Measurements from ENCODE around the gene CA9.

Gene CA9

GRCh38 chr9:35726931-35727330 is 53.2 kb downstream of the CA9 start:
- peak; percentile 30 for DNase-seq (ENCODE audit: low read depth)
- TF ChIP-seq, protein P1, sequence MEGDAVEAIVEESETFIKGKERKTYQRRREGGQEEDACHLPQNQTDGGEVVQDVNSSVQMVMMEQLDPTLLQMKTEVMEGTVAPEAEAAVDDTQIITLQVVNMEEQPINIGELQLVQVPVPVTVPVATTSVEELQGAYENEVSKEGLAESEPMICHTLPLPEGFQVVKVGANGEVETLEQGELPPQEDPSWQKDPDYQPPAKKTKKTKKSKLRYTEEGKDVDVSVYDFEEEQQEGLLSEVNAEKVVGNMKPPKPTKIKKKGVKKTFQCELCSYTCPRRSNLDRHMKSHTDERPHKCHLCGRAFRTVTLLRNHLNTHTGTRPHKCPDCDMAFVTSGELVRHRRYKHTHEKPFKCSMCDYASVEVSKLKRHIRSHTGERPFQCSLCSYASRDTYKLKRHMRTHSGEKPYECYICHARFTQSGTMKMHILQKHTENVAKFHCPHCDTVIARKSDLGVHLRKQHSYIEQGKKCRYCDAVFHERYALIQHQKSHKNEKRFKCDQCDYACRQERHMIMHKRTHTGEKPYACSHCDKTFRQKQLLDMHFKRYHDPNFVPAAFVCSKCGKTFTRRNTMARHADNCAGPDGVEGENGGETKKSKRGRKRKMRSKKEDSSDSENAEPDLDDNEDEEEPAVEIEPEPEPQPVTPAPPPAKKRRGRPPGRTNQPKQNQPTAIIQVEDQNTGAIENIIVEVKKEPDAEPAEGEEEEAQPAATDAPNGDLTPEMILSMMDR (conservative IDR thresholded peaks at IDR 0.05; ENCODE audit: control insufficient read depth, insufficient read depth, low read depth, low read length) = no peak
- peak overlapping the region; percentile 98 for H3K4me3 ChIP-seq (ENCODE audit: control insufficient read depth, low read depth, low read length)

DNA sequence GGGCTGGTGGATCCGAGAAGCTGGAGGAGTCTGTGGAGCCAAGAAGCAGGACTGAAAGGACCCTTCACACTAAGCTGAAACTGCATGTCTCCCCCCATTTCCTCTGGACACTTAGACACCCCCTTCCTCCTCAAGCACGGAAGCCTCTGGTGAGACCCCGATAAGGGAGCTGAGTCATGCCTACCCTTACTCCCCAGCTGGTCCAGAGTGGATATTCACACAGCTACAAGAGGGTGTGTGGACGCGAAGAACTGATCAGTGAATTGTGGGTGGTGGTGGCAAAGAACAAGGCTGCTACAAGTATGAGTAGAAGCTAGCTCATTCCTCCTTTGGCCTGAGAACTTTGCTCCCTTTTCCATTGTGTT is 53.9 kb downstream of the CA9 start:
- no peak for DNase-seq (ENCODE audit: low read depth)
- peak overlapping the region; percentile 98 for H3K4me3 ChIP-seq (ENCODE audit: control insufficient read depth, low read depth, low read length)
- TF ChIP-seq, protein P1 (conservative IDR thresholded peaks at IDR 0.05; ENCODE audit: control insufficient read depth, insufficient read depth, low read depth, low read length) = no peak

DNA sequence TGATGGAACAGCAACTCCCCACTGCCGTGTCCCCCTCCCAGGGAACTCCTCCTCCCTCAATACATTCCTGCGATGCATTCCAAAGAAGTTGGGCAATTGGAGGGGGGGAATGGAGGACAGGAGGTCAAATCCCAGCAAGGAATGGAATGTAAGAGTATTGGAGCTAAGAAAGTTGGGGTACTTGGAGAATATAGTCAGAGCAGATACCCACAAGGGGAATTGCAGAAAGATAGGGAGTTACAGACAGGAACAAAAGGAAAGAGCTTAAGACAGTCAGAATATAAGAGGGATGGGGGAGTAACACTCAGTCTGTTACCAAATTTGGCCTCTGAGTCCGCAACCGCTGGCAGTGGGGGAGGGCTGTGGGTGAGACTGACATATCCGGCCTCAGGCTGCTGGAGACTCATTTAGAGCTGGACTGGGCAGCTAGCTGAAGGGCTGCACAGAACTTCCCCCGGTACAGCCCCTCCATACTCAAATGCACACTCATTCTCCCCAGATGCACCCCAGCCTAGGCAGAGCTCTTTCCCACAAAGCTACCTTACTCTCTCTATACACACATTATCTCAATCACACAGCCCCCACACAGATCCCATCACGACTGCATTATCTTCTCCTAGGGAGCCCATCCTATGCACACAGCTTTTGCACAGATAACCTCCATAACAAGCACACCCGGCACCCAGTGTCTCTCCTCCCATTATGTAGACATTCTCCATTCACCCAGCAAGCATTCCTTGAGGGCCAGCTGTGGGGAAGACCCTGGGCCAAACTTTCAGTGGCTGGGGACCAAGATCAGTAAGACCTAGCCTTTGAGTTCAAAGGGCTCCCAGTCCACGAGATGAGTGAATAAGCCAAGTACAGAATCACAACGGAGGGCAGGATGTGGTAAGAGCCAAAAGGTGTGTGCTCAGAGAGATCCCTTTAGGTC is 54.6 kb downstream of the CA9 start:
- TF ChIP-seq, protein P1 (conservative IDR thresholded peaks at IDR 0.05; ENCODE audit: control insufficient read depth, insufficient read depth, low read depth, low read length) = no peak
- H3K4me3 ChIP-seq (ENCODE audit: control insufficient read depth, low read depth, low read length) = peak overlapping the region; percentile 98
- DNase-seq (ENCODE audit: low read depth) = peak; percentile 90

DNA sequence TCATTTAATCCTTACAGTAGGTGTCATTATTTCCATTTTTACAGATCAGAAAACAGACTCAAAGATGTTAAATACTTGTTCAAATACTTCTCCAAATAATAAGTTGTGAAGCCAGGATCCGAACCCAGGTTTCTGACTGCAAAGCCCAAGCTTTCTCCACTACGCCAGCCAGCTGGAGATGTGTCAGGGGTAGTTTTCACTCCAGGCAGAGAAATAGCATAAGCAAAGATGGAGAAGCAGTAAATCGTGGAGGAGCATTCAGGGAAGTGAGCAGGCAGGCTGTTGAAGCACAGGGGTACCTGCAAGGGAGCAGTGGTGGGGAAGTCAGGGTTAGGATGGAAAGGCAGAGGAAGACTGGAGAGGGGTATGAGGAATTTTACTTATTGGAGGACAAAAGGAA is 55.4 kb downstream of the CA9 start:
- no peak for DNase-seq (ENCODE audit: low read depth)
- H3K4me3 ChIP-seq (ENCODE audit: control insufficient read depth, low read depth, low read length) = peak overlapping the region; percentile 98
- TF ChIP-seq, protein P1 (conservative IDR thresholded peaks at IDR 0.05; ENCODE audit: control insufficient read depth, insufficient read depth, low read depth, low read length) = no peak

GRCh38 chr9:35729700-35730485 is 56.2 kb downstream of the CA9 start:
- peak overlapping the region; percentile 98 for H3K4me3 ChIP-seq (ENCODE audit: control insufficient read depth, low read depth, low read length)
- TF ChIP-seq, protein P1 (conservative IDR thresholded peaks at IDR 0.05; ENCODE audit: control insufficient read depth, insufficient read depth, low read depth, low read length) = peak; percentile 75
- DNase-seq (ENCODE audit: low read depth) = peak; percentile 92

DNA sequence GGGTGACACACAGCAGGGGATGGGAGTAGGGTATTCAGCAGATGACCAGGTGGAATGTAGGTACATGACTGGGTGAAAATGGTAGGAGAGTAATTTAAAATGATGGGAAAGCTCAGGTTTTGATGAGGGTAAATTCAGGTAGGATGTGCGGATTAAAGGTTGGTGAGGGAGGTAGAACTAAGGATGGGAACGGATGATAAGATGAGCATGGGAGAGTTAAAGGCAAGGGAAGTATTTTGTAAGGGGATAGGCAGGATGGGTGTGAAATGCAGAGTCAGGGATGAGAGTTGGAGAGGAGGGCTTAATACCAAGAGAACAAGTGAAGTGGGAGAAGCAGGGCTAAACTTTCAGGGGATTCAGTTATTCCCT is 56.7 kb downstream of the CA9 start:
- TF ChIP-seq, protein P1 (conservative IDR thresholded peaks at IDR 0.05; ENCODE audit: control insufficient read depth, insufficient read depth, low read depth, low read length) = no peak
- no peak for DNase-seq (ENCODE audit: low read depth)
- H3K4me3 ChIP-seq (ENCODE audit: control insufficient read depth, low read depth, low read length) = peak overlapping the region; percentile 98
